Measurements from ENCODE around the gene C11orf54. TPM values are rescaled to one million over a fixed set of nuclear protein-coding genes. Genes with fewer than 3 reads are reported as not detected.
"Not testable (repeated sequence)": the region's sequence is repeated elsewhere in the genome, so short reads cannot be mapped to it uniquely, and the experiment has no call there.

The C11orf54 gene
- total RNA-seq, 4 donors from 2014 or later, result 17.9 to 22.2 (median 21.0) TPM

- intact Hi-C loops (cut with DNase I), result loop anchor here (5.0 kb wide), 1 partner anchor 38 kb away; the partner anchor contains the start of gene MED17
- Histone ChIP-seq H3K27me3 (no peaks in the 10 kb centered on the region), H3K4me1 (peaks cover under 1 to 16% (median 7%) of the 10 kb centered on the region in 3 donors), H3K9me3 (no peaks in the 10 kb centered on the region), H3K36me3 (peaks cover 0 to 19% (median 0%) of the 10 kb centered on the region in 3 donors), H3K4me3 (no peak overlapping the region), H3K27ac (peak overlapping the region in 1 of 4 donors; percentile 16)
- TF ChIP-seq POLR2A (IDR thresholded peaks at IDR 0.05) (no peak), CTCF (IDR thresholded peaks at IDR 0.05) (no peak)
- no peak for DNase-seq
- WGBS, 2 donors, result 78 to 83% methylated on average over 5 to 7 of the region's 7 CpGs
Observed at GRCh38 chr11:93744669-93745004, 3.2 kb downstream of the C11orf54 start.

DNA sequence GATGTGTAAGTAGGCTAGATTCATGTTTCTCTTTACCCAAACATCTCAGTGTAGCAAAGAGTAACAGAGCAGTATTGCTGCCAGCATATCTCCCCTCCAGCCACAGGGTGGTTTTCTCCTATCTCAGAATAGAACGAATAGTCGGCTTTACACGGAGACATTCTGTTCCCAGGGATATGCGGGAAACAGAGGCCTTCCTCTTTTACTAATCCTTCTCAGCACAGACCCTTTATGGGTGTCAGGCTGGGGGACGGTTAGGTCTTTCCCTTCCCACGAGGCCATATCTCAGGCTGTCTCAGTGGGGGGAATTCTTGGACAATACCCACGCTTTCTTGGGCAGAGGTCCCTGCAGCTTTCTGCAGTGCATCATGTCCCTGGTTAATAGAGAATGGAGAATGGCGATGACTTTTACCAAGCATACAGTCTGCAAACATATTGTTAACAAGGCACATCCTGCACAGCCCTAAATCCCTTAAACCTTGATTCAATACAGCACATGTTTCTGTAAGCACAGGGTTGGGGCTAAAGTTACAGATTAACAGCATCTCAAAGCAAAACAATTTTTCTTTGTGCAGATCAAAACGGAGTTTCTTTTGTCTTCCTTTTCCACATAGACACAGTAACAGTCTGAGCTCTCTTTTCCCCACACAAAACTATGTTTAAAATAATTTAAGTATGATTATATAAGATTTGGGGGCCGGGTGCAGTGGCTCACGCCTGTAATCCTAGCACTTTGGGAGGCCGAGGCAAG lies 3.7 kb downstream of the C11orf54 start:
- H3K4me3 ChIP-seq, DNase-seq, H3K27me3 ChIP-seq, H3K9me3 ChIP-seq: not testable (repeated sequence)
- 59 to 64% methylated on average over 12 of the region's 12 CpGs for WGBS, 2 donors
- Histone ChIP-seq H3K36me3 (peaks cover 0 to 19% (median 0%) of the 10 kb centered on the region in 3 donors), H3K4me1 (peaks cover 0 to 10% (median 6%) of the 10 kb centered on the region in 3 donors), H3K27ac (peak overlapping the region in 1 of 4 donors; percentile 16)
- intact Hi-C loops (cut with DNase I), result loop anchor here (5.0 kb wide), 1 partner anchor 37 kb away; the partner anchor contains the start of gene MED17

GRCh38 chr11:93746101-93746500 lies 4.6 kb downstream of the C11orf54 start:
- no peaks in the 10 kb centered on the region for H3K9me3 ChIP-seq
- no peak for TF ChIP-seq CTCF (IDR thresholded peaks at IDR 0.05)
- no peak for TF ChIP-seq POLR2A (IDR thresholded peaks at IDR 0.05)
- peaks cover 0 to 19% (median 0%) of the 10 kb centered on the region in 3 donors for H3K36me3 ChIP-seq
- no peak for DNase-seq
- H3K4me1 ChIP-seq, result peaks cover 0 to 10% (median 6%) of the 10 kb centered on the region in 3 donors
- intact Hi-C loops (cut with DNase I), result loop anchor here (5.0 kb wide), 1 partner anchor 36 kb away; the partner anchor contains the start of gene MED17
- WGBS, 2 donors, result 72 to 74% methylated on average over 2 of the region's 2 CpGs
- H3K27ac ChIP-seq, result no peak overlapping the region
- no peak overlapping the region for H3K4me3 ChIP-seq
- H3K27me3 ChIP-seq, result no peaks in the 10 kb centered on the region

GRCh38 chr11:93747122-93747521 lies 5.7 kb downstream of the C11orf54 start:
- Histone ChIP-seq H3K9me3 (no peaks in the 10 kb centered on the region), H3K36me3 (peaks cover 0 to 22% (median 0%) of the 10 kb centered on the region in 3 donors), H3K27ac (no peak overlapping the region), H3K4me3 (no peak overlapping the region), H3K4me1 (peaks cover 0 to 8% (median 5%) of the 10 kb centered on the region in 3 donors), H3K27me3 (no peaks in the 10 kb centered on the region)
- intact Hi-C loops (cut with DNase I), result loop anchor here (5.0 kb wide), 1 partner anchor 35 kb away; the partner anchor contains the start of gene MED17
- DNase-seq, result no peak
- WGBS, 2 donors, result 90 to 92% methylated on average over 1 of the region's 1 CpG
- no peak for TF ChIP-seq POLR2A (IDR thresholded peaks at IDR 0.05)
- TF ChIP-seq CTCF (IDR thresholded peaks at IDR 0.05), result no peak

GRCh38 chr11:93751001-93751400 lies 9.5 kb downstream of the C11orf54 start:
- H3K36me3 ChIP-seq, result peaks cover 0 to 45% (median 6%) of the 10 kb centered on the region in 3 donors
- no peak for TF ChIP-seq POLR2A (IDR thresholded peaks at IDR 0.05)
- TF ChIP-seq CTCF (IDR thresholded peaks at IDR 0.05), result no peak
- intact Hi-C loops (cut with DNase I), result no loop called here
- no peaks in the 10 kb centered on the region for H3K4me1 ChIP-seq
- H3K4me3 ChIP-seq, result no peak overlapping the region
- 78 to 90% methylated on average over 1 of the region's 1 CpG for WGBS, 2 donors
- DNase-seq, result no peak
- no peak overlapping the region for H3K27ac ChIP-seq
- H3K27me3 ChIP-seq, result no peaks in the 10 kb centered on the region
- H3K9me3 ChIP-seq, result no peaks in the 10 kb centered on the region

Measured in esophagus squamous epithelium (tissue), 5 donors.